K562 (cell line): Measurements from ENCODE around the gene RAP1GAP2. TPM values are rescaled to one million over a fixed set of nuclear protein-coding genes. Genes with fewer than 3 reads are reported as not detected.

ENCODE experiments used
- ESRRB ChIP-seq: fragments of 250-450 bp; sonication (Bioruptor Pico); IDR thresholded peaks from 2 replicates; pipeline ENCODE4 v1.5.0; 2020; ENCODE audit warnings: mild to moderate bottlenecking, moderate library complexity, borderline replicate concordance
- GTF2A2 ChIP-seq: IDR thresholded peaks from 2 replicates; pipeline ENCODE4 v1.6.1; 2016; ENCODE audit warnings: mild to moderate bottlenecking, missing genetic modification characterization, missing compliant biosample characterization
- MYBL2 ChIP-seq, 2 experiments: fragments of 450-650 bp in 1 of 2; sonication (generic) in 1 of 2; formaldehyde crosslinking in 1 of 2; IDR thresholded peaks; 2 replicates each; pipeline versions ENCODE4 v1.6.1 to v1.8.1; 2017 to 2022; ENCODE audit warnings: borderline replicate concordance in 1 of 2, inconsistent platforms in 1 of 2, low read depth in 1 of 2, mild to moderate bottlenecking in 1 of 2, missing genetic modification reagents in 1 of 2, moderate library complexity in 1 of 2
- NR4A1 ChIP-seq, 2 experiments: fragments of 250-450 bp in 1 of 2; fragments of 450-650 bp in 1 of 2; sonication (Bioruptor Pico) in 1 of 2; IDR thresholded peaks; 2 replicates each; pipeline versions ENCODE4 v1.4.0 to v1.6.1; 2016 to 2020; ENCODE audit warnings: mild to moderate bottlenecking in 2 of 2, missing compliant biosample characterization in 1 of 2, missing genetic modification characterization in 1 of 2, moderate library complexity in 1 of 2
- RBM14 ChIP-seq: fragments of 200-400 bp; formaldehyde crosslinking; IDR thresholded peaks from 2 replicates; pipeline ENCODE4 v1.6.1; 2018; ENCODE audit warnings: low read depth, mild to moderate bottlenecking, low read length, moderate library complexity, borderline replicate concordance; ENCODE audit not compliant: insufficient read depth
- RBM25 ChIP-seq: fragments of 200-400 bp; formaldehyde crosslinking; IDR thresholded peaks from 2 replicates; pipeline ENCODE4 v1.6.1; 2018; ENCODE audit warnings: low read length, low read depth, moderate library complexity; ENCODE audit not compliant: severe bottlenecking
- SMARCC2 ChIP-seq: fragments of 450-650 bp; IDR thresholded peaks from 2 replicates; pipeline ENCODE4 v1.6.1; 2017; ENCODE audit warnings: antibody characterized with exemption, moderate library complexity, mild to moderate bottlenecking, low read depth
- TBL1XR1 ChIP-seq, 2 experiments: IDR thresholded peaks; 2 replicates each; pipeline ENCODE4 v1.6.1; 2012; ENCODE audit warnings: improper control_type of control experiment in 2 of 2, low read length in 2 of 2, mild to moderate bottlenecking in 1 of 2
- ZNF398 ChIP-seq: fragments of 250-450 bp; sonication (Bioruptor Pico); IDR thresholded peaks from 2 replicates; pipeline ENCODE4 v1.8.0; 2021; ENCODE audit warnings: moderate library complexity, mild to moderate bottlenecking, inconsistent platforms
- polyA plus RNA-seq, 8 experiments: library from polyadenylated mRNA; depleted of rRNA in 4 of 8; stranded (reverse) in 5 of 8; unstranded in 3 of 8; fragments of >200 nt; fragmentation: Nextera tagmentation in 2 of 8; fragmentation: Illumina TruSeq in 1 of 8; extraction: Ambion mirVana in 2 of 8; extraction: Trizol in 1 of 8; gene quantifications; 2 replicates each; pipeline versions ENCODE4 v1.2.1 to v1.2.3, GENCODE V29; 2011 to 2014; ENCODE audit warnings: inconsistent platforms in 1 of 8, missing spikeins in 1 of 8
- total RNA-seq, 7 experiments: library from RNA; depleted of rRNA in 6 of 7; stranded (reverse); fragments of >200 nt in 6 of 7; fragmentation: Illumina TruSeq in 2 of 7; extraction: Trizol in 2 of 7; gene quantifications; 2 replicates each; pipeline versions ENCODE4 v1.2.1 to v1.2.3, GENCODE V29; 2011 to 2021; ENCODE audit warnings: low replicate concordance in 1 of 7

Gene RAP1GAP2
- total and polyA plus RNA-seq, 9 of the 15 experiments (the other 6 are each of a cell fraction or from before 2014, with no cell fraction given), result 0.01 to 1.3 (median 0.42) TPM; not detected in 1

- TF ChIP-seq ZNF398 (CRISPR knock-in tag), result no peak
- TF ChIP-seq NR4A1 (CRISPR knock-in tag; IDR thresholded peaks at IDR 0.05), result no peak
- TF ChIP-seq NR4A1 (tag; IDR thresholded peaks at IDR 0.05), result no peak
- no peak for TF ChIP-seq ESRRB (CRISPR knock-in tag)
- TF ChIP-seq SMARCC2, result no peak
- TF ChIP-seq RBM14, result no peak
- TF ChIP-seq TBL1XR1 (IDR thresholded peaks at IDR 0.05; ENCODE audit: low read length in 2 of 2), result no peak
- no peak for TF ChIP-seq RBM25
- TF ChIP-seq MYBL2 (IDR thresholded peaks at IDR 0.05; ENCODE audit: low read depth), result no peak
- TF ChIP-seq MYBL2 (CRISPR knock-in tag; IDR thresholded peaks at IDR 0.05; ENCODE audit: borderline replicate concordance), result no peak
- no peak for TF ChIP-seq GTF2A2
Observed at GRCh38 chr17:2855063-2855600, 58.9 kb downstream of the RAP1GAP2 start (continued).
